CD14-positive monocyte (primary cell): ENCODE results near the gene HERC6. TPM values are rescaled to one million over a fixed set of nuclear protein-coding genes. Genes with fewer than 3 reads are reported as not detected.

Experiments used
- DNase-seq, 3 donors: peaks; one replicate each; pipeline ENCODE4 v3.0.0-alpha.2; 2011 to 2022
- H2AFZ ChIP-seq: 2 replicates; pipeline ENCODE4 v1.6.0; 2012; ENCODE audit warnings: mild to moderate bottlenecking, low read depth, low read length, inconsistent platforms; ENCODE audit not compliant: insufficient read depth, poor library complexity, severe bottlenecking
- H3K27ac ChIP-seq, 2 donors: 1 replicate in 1 of 2; 2 replicates in 1 of 2; pipeline ENCODE4 v1.5.1; 2012 to 2013; ENCODE audit warnings: low read length in 2 of 2, control low read depth in 1 of 2, inconsistent platforms in 1 of 2, low read depth in 1 of 2, mild to moderate bottlenecking in 1 of 2
- H3K27me3 ChIP-seq, 2 donors: one replicate each; pipeline versions ENCODE4 v1.6.0 to v1.6.1; 2011 to 2013; ENCODE audit warnings: low read length in 2 of 2; ENCODE audit not compliant: control insufficient read depth in 2 of 2, insufficient read depth in 2 of 2
- H3K36me3 ChIP-seq, 2 donors: replicated peaks in 1 of 2; 1 replicate in 1 of 2; 2 replicates in 1 of 2; pipeline versions ENCODE4 v1.5.1 to v1.6.1; 2012 to 2013; ENCODE audit warnings: low read length in 2 of 2, control low read depth in 1 of 2, inconsistent platforms in 1 of 2, mild to moderate bottlenecking in 1 of 2; ENCODE audit not compliant: insufficient read depth in 2 of 2, control insufficient read depth in 1 of 2
- H3K4me1 ChIP-seq, 2 donors: 1 replicate in 1 of 2; 2 replicates in 1 of 2; pipeline versions ENCODE4 v1.5.1 to v1.6.1; 2012 to 2013; ENCODE audit warnings: low read length in 2 of 2, control low read depth in 1 of 2, inconsistent platforms in 1 of 2, mild to moderate bottlenecking in 1 of 2, moderate library complexity in 1 of 2; ENCODE audit not compliant: insufficient read depth in 2 of 2, control insufficient read depth in 1 of 2
- H3K4me2 ChIP-seq: replicated peaks from 2 replicates; pipeline ENCODE3; 2012; ENCODE audit warnings: low read length, moderate library complexity, mild to moderate bottlenecking; ENCODE audit not compliant: poor library complexity, severe bottlenecking; ENCODE audit errors: extremely low read depth
- H3K4me3 ChIP-seq, 3 experiments: fragments of 200-600 bp in 1 of 3; sonication (generic) in 1 of 3; replicated peaks in 1 of 3; 1 replicate in 2 of 3; 2 replicates in 1 of 3; pipeline ENCODE4 v1.5.1; 2011 to 2013; ENCODE audit warnings: low read length in 3 of 3, mild to moderate bottlenecking in 3 of 3, control low read depth in 2 of 3, low read depth in 2 of 3, inconsistent platforms in 1 of 3, moderate library complexity in 1 of 3
- H3K79me2 ChIP-seq: 2 replicates; pipeline ENCODE4 v1.6.0; 2012; ENCODE audit warnings: mild to moderate bottlenecking, control low read depth, inconsistent platforms, low read length, moderate library complexity; ENCODE audit not compliant: insufficient read depth
- H3K9ac ChIP-seq: 2 replicates; pipeline ENCODE4 v1.6.0; 2017; ENCODE audit warnings: low read length, mild to moderate bottlenecking; ENCODE audit not compliant: insufficient read depth, poor library complexity, severe bottlenecking
- H3K9me3 ChIP-seq, 2 donors: replicated peaks in 1 of 2; 1 replicate in 1 of 2; 2 replicates in 1 of 2; pipeline versions ENCODE4 v1.5.1 to v1.6.1; 2012 to 2013; ENCODE audit warnings: low read length in 2 of 2, control low read depth in 1 of 2; ENCODE audit not compliant: control insufficient read depth in 1 of 2, insufficient read depth in 1 of 2
- H4K20me1 ChIP-seq: 2 replicates; pipeline ENCODE4 v1.6.0; 2012; ENCODE audit warnings: mild to moderate bottlenecking, low read length, control low read depth, moderate library complexity; ENCODE audit not compliant: insufficient read depth
- H3K27ac Mint-ChIP-seq, 7 donors: one replicate each; pipeline ENCODE4 v1.8.0; 2020; ENCODE audit warnings: mild to moderate bottlenecking in 7 of 7, mixed read lengths in 7 of 7, moderate library complexity in 6 of 7, inconsistent platforms in 2 of 7
- H3K27me3 Mint-ChIP-seq, 3 donors: one replicate each; pipeline ENCODE4 v1.8.0; 2021 to 2022; ENCODE audit warnings: low read depth in 3 of 3, mild to moderate bottlenecking in 3 of 3, mixed read lengths in 3 of 3, moderate library complexity in 3 of 3, inconsistent platforms in 1 of 3
- H3K36me3 Mint-ChIP-seq, 2 donors: one replicate each; pipeline ENCODE4 v1.8.0; 2020; ENCODE audit warnings: mixed read lengths in 2 of 2, inconsistent platforms in 1 of 2, mild to moderate bottlenecking in 1 of 2
- H3K4me1 Mint-ChIP-seq: one replicate; pipeline ENCODE4 v1.8.0; 2020; ENCODE audit warnings: mild to moderate bottlenecking, mixed read lengths
- H3K4me3 Mint-ChIP-seq, 2 donors: one replicate each; pipeline ENCODE4 v1.8.0; 2020; ENCODE audit warnings: mild to moderate bottlenecking in 2 of 2, mixed read lengths in 2 of 2, moderate library complexity in 1 of 2
- H3K9me3 Mint-ChIP-seq, 7 donors: one replicate each; pipeline ENCODE4 v1.8.0; 2020 to 2022; ENCODE audit warnings: mixed read lengths in 7 of 7, mild to moderate bottlenecking in 6 of 7, moderate library complexity in 6 of 7, inconsistent platforms in 2 of 7
- CTCF ChIP-seq: fragments of 200-600 bp; IDR thresholded peaks from one replicate; pipeline ENCODE4 v1.8.0; 2022; ENCODE audit warnings: antibody characterized with exemption, mild to moderate bottlenecking
- WGBS: methylation state at CpG from one replicate; pipeline ENCODE4 v1.1.5; 2013; ENCODE audit warnings: missing lambda C conversion rate; ENCODE audit not compliant: insufficient coverage; 5-methylcytosine and 5-hydroxymethylcytosine counted together
- intact Hi-C, 2 donors: fragments of 100-400 bp; cut with micrococcal nuclease; formaldehyde crosslinking; loops; one replicate each; pipeline versions ENCODE4 v1.15.0 to v1.15.1; 2023
- polyA plus RNA-seq, 3 donors: library from polyadenylated mRNA; depleted of rRNA in 1 of 3; unstranded in 2 of 3; stranded (reverse) in 1 of 3; fragments of 300-500 nt in 2 of 3; fragments of >200 nt in 1 of 3; fragmentation: Illumina TruSeq in 2 of 3; gene quantifications; 1 replicate in 2 of 3; 2 replicates in 1 of 3; pipeline ENCODE4 v1.2.3, GENCODE V29; 2012 to 2021

Gene HERC6
- polyA plus RNA-seq, 3 donors = 4.1 to 9.4 (median 6.1) TPM

GRCh38 chr4:88441696-88442095 is 63.0 kb downstream of the HERC6 start:
- Mint-ChIP-seq H3K36me3 (peaks cover 23 to 26% of the 10 kb centered on the region in 2 donors), H3K27ac (no peak overlapping the region), H3K4me1 (no peaks in the 10 kb centered on the region), H3K4me3 (no peak overlapping the region), H3K9me3 (peaks cover 3 to 12% (median 7%) of the 10 kb centered on the region in 7 donors), H3K27me3 (no peaks in the 10 kb centered on the region)
- no peaks in the 10 kb centered on the region for H3K27me3 ChIP-seq
- H3K4me2 ChIP-seq = no peak overlapping the region
- no peak for TF ChIP-seq CTCF
- intact Hi-C loops = no loop called here
- no peak overlapping the region for H2AFZ ChIP-seq
- H3K9me3 ChIP-seq = no peaks in the 10 kb centered on the region
- H3K4me3 ChIP-seq = no peak overlapping the region
- no peak overlapping the region for H3K27ac ChIP-seq
- no peaks in the 10 kb centered on the region for H4K20me1 ChIP-seq
- no peaks in the 10 kb centered on the region for H3K4me1 ChIP-seq
- no peak overlapping the region for H3K9ac ChIP-seq
- no peak for DNase-seq
- H3K79me2 ChIP-seq = no peaks in the 10 kb centered on the region
- H3K36me3 ChIP-seq = peaks cover 4 to 26% of the 10 kb centered on the region in 2 donors

GRCh38 chr4:88442689-88443191 is 64.1 kb downstream of the HERC6 start:
- no peak overlapping the region for H2AFZ ChIP-seq
- peaks cover 4 to 26% of the 10 kb centered on the region in 2 donors for H3K36me3 ChIP-seq
- no peaks in the 10 kb centered on the region for H3K9me3 ChIP-seq
- DNase-seq = no peak
- Mint-ChIP-seq H3K27me3 (no peaks in the 10 kb centered on the region), H3K4me1 (no peaks in the 10 kb centered on the region), H3K9me3 (peaks cover 3 to 12% (median 7%) of the 10 kb centered on the region in 7 donors), H3K4me3 (no peak overlapping the region), H3K27ac (peak overlapping the region in 1 of 7 donors; percentile 16), H3K36me3 (peaks cover 23 to 26% of the 10 kb centered on the region in 2 donors)
- no peak for TF ChIP-seq CTCF
- no peaks in the 10 kb centered on the region for H3K27me3 ChIP-seq
- no peaks in the 10 kb centered on the region for H3K79me2 ChIP-seq
- no peak overlapping the region for H3K4me3 ChIP-seq
- H3K27ac ChIP-seq = no peak overlapping the region
- H4K20me1 ChIP-seq = no peaks in the 10 kb centered on the region
- intact Hi-C loops = no loop called here
- no CpG with 5 or more reads among the region's 1 CpG for WGBS
- no peak overlapping the region for H3K9ac ChIP-seq
- H3K4me2 ChIP-seq = no peak overlapping the region
- no peaks in the 10 kb centered on the region for H3K4me1 ChIP-seq
